ENCODE measurements around the gene CALR3. TPM values are rescaled to one million over a fixed set of nuclear protein-coding genes. Genes with fewer than 3 reads are reported as not detected.

CALR3 gene
- total and polyA plus RNA-seq, 2 experiments from 2014 or later = not detected

DNA sequence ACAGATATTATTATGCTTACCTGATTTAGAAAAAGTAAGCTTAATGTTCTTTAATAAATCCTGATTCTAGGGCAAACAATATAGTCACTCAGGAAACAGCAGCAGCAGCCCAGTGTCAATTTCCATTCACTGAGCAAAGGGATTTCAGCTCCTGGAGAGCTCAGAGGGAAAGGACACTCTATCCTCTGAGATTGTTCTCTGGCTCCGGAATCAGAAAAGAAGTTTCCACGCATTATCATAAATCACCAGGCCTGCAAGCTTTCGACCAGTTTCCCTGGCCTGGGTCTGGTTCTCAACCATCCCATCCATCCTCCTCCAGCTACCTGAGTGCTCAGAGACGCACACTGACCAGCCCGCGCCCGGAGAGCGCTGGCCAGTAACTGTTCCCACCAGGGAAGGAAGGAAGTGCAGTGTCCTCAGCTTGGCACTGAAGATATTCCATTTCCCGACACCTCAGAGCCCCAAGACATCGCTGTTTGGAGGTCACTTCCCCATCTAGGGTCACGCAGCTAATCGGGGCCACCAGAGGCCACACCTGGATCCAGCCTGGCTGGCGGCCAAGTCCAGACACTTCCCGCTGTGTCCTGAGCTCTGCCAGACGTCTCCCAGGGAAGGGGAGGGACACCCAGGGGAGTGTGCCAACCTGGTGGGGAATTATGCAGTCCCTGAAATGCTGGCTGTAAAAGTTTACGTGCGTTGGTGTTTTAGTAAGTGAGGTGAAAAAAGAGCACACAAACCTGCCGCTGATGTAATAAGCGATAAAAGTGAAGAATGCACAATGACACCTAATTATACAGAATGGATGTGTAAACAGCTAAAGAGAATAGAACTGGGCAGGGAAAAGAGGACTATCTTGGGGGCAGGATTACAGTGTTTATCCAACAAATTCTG lies 53.3 kb downstream of the CALR3 start:
- H3K4me3 ChIP-seq = no peak overlapping the region
- H3K4me1 ChIP-seq (ENCODE audit: insufficient read depth) = peaks cover 36% of the 10 kb centered on the region
- peaks cover 16% of the 10 kb centered on the region for H4K20me1 ChIP-seq (ENCODE audit: insufficient read depth, poor library complexity, severe bottlenecking)
- peak; percentile 49 for DNase-seq (ENCODE audit: low spot score)
- H3K9me2 ChIP-seq (replicated peaks; ENCODE audit: insufficient read depth) = no peaks in the 10 kb centered on the region
- no peak for TF ChIP-seq EZH2phosphoT487 (IDR thresholded peaks at IDR 0.05; ENCODE audit: low read depth, severe bottlenecking, unreplicated experiment)
- TF ChIP-seq CTCF (IDR thresholded peaks at IDR 0.05; ENCODE audit: poor library complexity) = no peak
- TF ChIP-seq EZH2 (IDR thresholded peaks at IDR 0.05; ENCODE audit: borderline replicate concordance) = no peak
- WGBS (ENCODE audit: low lambda C conversion rate, missing lambda C conversion rate) = 57% methylated on average over 19 of the region's 19 CpGs
- H3K79me2 ChIP-seq = peaks cover 61% of the 10 kb centered on the region
- no peaks in the 10 kb centered on the region for H3K36me3 ChIP-seq (replicated peaks; ENCODE audit: insufficient read depth, low read depth)
- H3K27me3 ChIP-seq = no peaks in the 10 kb centered on the region
- peak overlapping the region; percentile 55 for H3K27ac ChIP-seq
- H2AFZ ChIP-seq = no peak overlapping the region
- no peaks in the 10 kb centered on the region for H3K9me3 ChIP-seq (ENCODE audit: low read depth)
- H3K4me2 ChIP-seq = peak overlapping the region; percentile 28

DNA sequence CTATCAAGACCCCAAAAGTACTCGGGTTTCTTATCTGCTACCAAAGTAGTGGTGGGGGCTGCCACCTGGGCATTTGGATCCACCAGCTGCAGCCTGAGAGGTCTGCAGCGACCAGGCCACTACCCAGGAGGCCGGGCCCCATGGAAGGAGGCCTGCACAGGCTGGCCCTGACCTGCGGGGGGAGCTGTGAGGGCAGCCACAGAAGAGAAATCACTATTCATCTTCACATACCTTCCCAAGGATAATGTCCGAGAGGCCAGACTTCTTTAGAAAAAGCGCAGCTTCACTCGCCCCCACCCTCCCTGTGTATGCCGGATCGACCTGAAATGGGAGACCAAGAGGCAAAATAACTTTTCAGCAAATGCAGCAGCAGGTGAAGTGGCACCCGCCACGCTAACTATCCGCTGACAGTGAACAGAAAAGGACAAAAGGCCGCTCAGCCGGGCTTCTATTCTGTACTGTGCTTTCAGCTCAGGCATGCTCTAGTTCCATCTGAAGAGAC lies 54.3 kb downstream of the CALR3 start:
- TF ChIP-seq EZH2phosphoT487 (IDR thresholded peaks at IDR 0.05; ENCODE audit: low read depth, severe bottlenecking, unreplicated experiment) (no peak), CTCF (IDR thresholded peaks at IDR 0.05; ENCODE audit: poor library complexity) (peak; percentile 41), EZH2 (IDR thresholded peaks at IDR 0.05; ENCODE audit: borderline replicate concordance) (no peak)
- no peaks in the 10 kb centered on the region for H3K36me3 ChIP-seq (replicated peaks; ENCODE audit: insufficient read depth, low read depth)
- H2AFZ ChIP-seq = no peak overlapping the region
- peaks cover 28% of the 10 kb centered on the region for H3K4me1 ChIP-seq (ENCODE audit: insufficient read depth)
- no peaks in the 10 kb centered on the region for H3K9me2 ChIP-seq (replicated peaks; ENCODE audit: insufficient read depth)
- peaks cover 16% of the 10 kb centered on the region for H4K20me1 ChIP-seq (ENCODE audit: insufficient read depth, poor library complexity, severe bottlenecking)
- no peak overlapping the region for H3K4me3 ChIP-seq
- H3K27me3 ChIP-seq = no peaks in the 10 kb centered on the region
- 80% methylated on average over 14 of the region's 14 CpGs for WGBS (ENCODE audit: low lambda C conversion rate, missing lambda C conversion rate)
- H3K9me3 ChIP-seq (ENCODE audit: low read depth) = no peaks in the 10 kb centered on the region
- no peak overlapping the region for H3K4me2 ChIP-seq
- peak; percentile 48 for DNase-seq (ENCODE audit: low spot score)
- H3K79me2 ChIP-seq = peaks cover 60% of the 10 kb centered on the region
- no peak overlapping the region for H3K27ac ChIP-seq

DNA sequence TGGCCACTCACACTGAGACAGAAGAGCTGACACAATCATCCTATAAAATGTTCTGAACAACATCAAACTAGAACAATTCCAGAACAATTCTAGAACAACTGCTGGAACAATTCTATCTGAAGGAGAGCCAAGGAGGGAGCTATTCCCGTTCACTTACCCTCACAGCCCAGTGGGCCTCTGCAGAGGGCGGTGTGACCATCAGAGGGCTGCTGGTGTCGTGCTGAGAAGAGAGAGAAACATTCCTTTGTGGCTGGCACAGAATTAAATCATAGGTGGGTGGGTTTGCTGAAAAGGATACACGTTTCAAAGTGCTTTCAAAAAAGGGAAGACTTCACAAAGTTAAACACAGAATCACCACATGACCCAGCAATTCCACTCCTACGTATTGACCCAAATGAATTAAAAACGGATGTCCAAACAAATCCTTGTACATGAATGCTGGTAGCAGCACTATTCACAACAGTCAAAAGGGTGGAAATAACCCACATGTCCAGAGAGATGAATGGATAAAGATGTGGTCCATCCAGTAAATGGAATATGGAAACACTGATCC lies 59.1 kb downstream of the CALR3 start:
- TF ChIP-seq CTCF (IDR thresholded peaks at IDR 0.05; ENCODE audit: poor library complexity) (no peak), EZH2phosphoT487 (IDR thresholded peaks at IDR 0.05; ENCODE audit: low read depth, severe bottlenecking, unreplicated experiment) (no peak), EZH2 (IDR thresholded peaks at IDR 0.05; ENCODE audit: borderline replicate concordance) (no peak)
- Histone ChIP-seq H3K4me2 (no peak overlapping the region), H3K4me3 (no peak overlapping the region), H4K20me1 (ENCODE audit: insufficient read depth, poor library complexity, severe bottlenecking) (peaks cover 3% of the 10 kb centered on the region), H3K27ac (no peak overlapping the region), H3K79me2 (peaks cover 17% of the 10 kb centered on the region), H3K36me3 (replicated peaks; ENCODE audit: insufficient read depth, low read depth) (no peaks in the 10 kb centered on the region), H3K27me3 (no peaks in the 10 kb centered on the region), H3K9me2 (replicated peaks; ENCODE audit: insufficient read depth) (no peaks in the 10 kb centered on the region), H2AFZ (no peak overlapping the region), H3K4me1 (ENCODE audit: insufficient read depth) (peaks cover under 1% of the 10 kb centered on the region), H3K9me3 (ENCODE audit: low read depth) (no peaks in the 10 kb centered on the region)
- 94% methylated on average over 6 of the region's 6 CpGs for WGBS (ENCODE audit: low lambda C conversion rate, missing lambda C conversion rate)
- no peak for DNase-seq (ENCODE audit: low spot score)
